Measurements from ENCODE around the gene DGKI. TPM values are rescaled to one million over a fixed set of nuclear protein-coding genes. Genes with fewer than 3 reads are reported as not detected.

The DGKI gene
- total RNA-seq, 1 donor from 2014 or later, result 5.5 TPM

- Mint-ChIP-seq H3K27ac (no peak overlapping the region), H3K27me3 (ENCODE audit: insufficient read depth, low read depth) (no peaks in the 10 kb centered on the region), H3K9me3 (peaks cover 20% of the 10 kb centered on the region), H3K4me3 (no peak overlapping the region), H3K36me3 (peaks cover 5% of the 10 kb centered on the region), H3K4me1 (peaks cover 8% of the 10 kb centered on the region)
- Histone ChIP-seq H3K27ac (no peak overlapping the region), H3K4me1 (peaks cover 7% of the 10 kb centered on the region), H2AFZ (replicated peaks) (no peak overlapping the region), H3K9ac (no peak overlapping the region), H3K4me2 (no peak overlapping the region), H3K9me3 (ENCODE audit: low read depth) (no peaks in the 10 kb centered on the region), H3K36me3 (no peaks in the 10 kb centered on the region), H3K4me3 (no peak overlapping the region), H4K20me1 (ENCODE audit: low read depth) (no peaks in the 10 kb centered on the region), H3K79me2 (ENCODE audit: low read depth) (no peaks in the 10 kb centered on the region), H3K27me3 (no peaks in the 10 kb centered on the region), H3F3A (ENCODE audit: low read depth) (no peaks in the 10 kb centered on the region)
- DNase-seq (ENCODE audit: low spot score), result no peak
- TF ChIP-seq EZH2phosphoT487 (IDR thresholded peaks at IDR 0.05), result no peak
- TF ChIP-seq CTCF (IDR thresholded peaks at IDR 0.05), result no peak
- TF ChIP-seq EZH2 (IDR thresholded peaks at IDR 0.05), result no peak
Measured at GRCh38 chr7:137443616-137444015, 403.2 kb downstream of the DGKI start.

DNA sequence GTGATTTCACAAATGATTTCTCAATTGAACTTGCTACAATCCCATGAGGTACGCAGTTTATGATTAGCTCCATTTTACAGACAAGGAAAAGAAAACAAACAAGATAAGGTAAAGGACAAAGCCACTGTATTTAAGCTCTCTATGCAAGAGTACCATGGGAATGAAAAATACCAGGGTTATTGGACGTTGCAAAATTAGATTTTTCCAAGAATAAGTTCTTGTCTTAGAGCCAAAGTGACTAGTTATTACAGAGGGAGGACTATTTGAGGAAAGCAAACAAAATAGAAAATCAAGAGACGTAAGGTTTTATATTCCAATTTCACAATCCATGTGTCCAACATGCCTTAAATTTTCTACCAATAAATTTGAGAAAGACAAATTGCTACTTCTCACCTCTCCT lies 405.3 kb downstream of the DGKI start:
- peaks cover 7% of the 10 kb centered on the region for H3K4me1 ChIP-seq
- no peaks in the 10 kb centered on the region for H3F3A ChIP-seq (ENCODE audit: low read depth)
- no peaks in the 10 kb centered on the region for H3K79me2 ChIP-seq (ENCODE audit: low read depth)
- no peak overlapping the region for H3K9ac ChIP-seq
- Mint-ChIP-seq H3K27me3 (ENCODE audit: insufficient read depth, low read depth) (no peaks in the 10 kb centered on the region), H3K4me1 (peaks cover 8% of the 10 kb centered on the region), H3K36me3 (peaks cover 5% of the 10 kb centered on the region), H3K4me3 (no peak overlapping the region), H3K9me3 (peaks cover 18% of the 10 kb centered on the region), H3K27ac (no peak overlapping the region)
- no peak overlapping the region for H3K4me2 ChIP-seq
- no peaks in the 10 kb centered on the region for H3K9me3 ChIP-seq (ENCODE audit: low read depth)
- H3K4me3 ChIP-seq, result no peak overlapping the region
- no peaks in the 10 kb centered on the region for H3K36me3 ChIP-seq
- H3K27ac ChIP-seq, result no peak overlapping the region
- H4K20me1 ChIP-seq (ENCODE audit: low read depth), result no peaks in the 10 kb centered on the region
- H3K27me3 ChIP-seq, result no peaks in the 10 kb centered on the region
- DNase-seq (ENCODE audit: low spot score), result no peak
- no peak overlapping the region for H2AFZ ChIP-seq (replicated peaks)
- TF ChIP-seq EZH2phosphoT487 (IDR thresholded peaks at IDR 0.05) (no peak), EZH2 (IDR thresholded peaks at IDR 0.05) (no peak), CTCF (IDR thresholded peaks at IDR 0.05) (no peak)

DNA sequence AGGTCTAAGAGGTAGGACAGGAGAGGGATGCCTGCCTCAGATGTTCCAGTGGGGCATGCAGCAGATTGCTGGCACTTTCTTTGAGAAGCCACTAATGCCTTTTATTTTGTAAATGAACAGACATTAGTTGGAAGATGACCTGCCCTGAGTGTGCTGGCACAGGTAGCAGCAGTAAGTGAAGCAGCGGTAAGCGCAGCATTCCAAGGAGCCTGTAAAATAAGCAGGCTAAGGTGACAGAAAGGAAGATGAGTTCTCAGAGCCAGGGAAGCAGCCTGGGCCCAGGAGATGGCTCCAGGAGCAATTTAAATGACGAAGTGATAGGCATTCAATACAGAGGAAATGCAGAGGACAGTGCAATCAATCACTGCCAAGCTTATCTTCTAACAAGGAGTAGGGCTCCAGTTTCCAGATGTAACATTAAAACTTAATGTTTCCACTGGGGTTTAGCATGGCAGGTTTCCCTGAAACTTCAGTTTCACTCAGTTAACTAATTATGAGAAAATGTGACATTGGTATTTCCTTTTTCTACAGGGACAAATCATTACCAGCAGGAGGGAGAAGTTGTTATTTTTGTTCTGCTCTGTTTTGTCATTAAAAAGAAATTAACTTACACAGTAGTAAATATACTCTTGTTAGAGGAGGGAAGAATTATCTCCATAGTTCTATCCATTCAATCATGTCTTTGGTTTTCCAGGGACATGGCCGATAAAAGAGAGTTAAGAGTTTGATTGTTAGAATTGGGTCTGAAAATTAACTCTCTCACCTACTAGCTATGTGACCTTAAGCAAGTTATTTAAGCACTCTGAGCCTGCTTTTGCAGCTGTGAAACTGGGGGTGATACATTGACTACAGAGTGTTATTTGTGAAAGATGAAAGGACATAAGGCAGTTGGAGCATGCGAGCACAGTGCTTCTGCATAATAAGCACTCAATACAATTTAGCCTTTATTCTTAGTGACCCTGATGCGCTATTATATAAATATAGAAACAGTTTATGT lies 406.6 kb downstream of the DGKI start:
- Histone ChIP-seq H3K36me3 (no peaks in the 10 kb centered on the region), H3K4me2 (no peak overlapping the region), H3K27me3 (no peaks in the 10 kb centered on the region), H4K20me1 (ENCODE audit: low read depth) (no peaks in the 10 kb centered on the region), H3F3A (ENCODE audit: low read depth) (peaks cover 2% of the 10 kb centered on the region), H3K27ac (no peak overlapping the region), H3K9me3 (ENCODE audit: low read depth) (no peaks in the 10 kb centered on the region), H3K9ac (no peak overlapping the region), H2AFZ (replicated peaks) (peak overlapping the region; percentile 75), H3K4me3 (no peak overlapping the region), H3K4me1 (peaks cover 11% of the 10 kb centered on the region), H3K79me2 (ENCODE audit: low read depth) (no peaks in the 10 kb centered on the region)
- peaks cover 18% of the 10 kb centered on the region for H3K9me3 Mint-ChIP-seq
- H3K4me3 Mint-ChIP-seq, result no peak overlapping the region
- H3K4me1 Mint-ChIP-seq, result peaks cover 11% of the 10 kb centered on the region
- H3K36me3 Mint-ChIP-seq, result peaks cover 5% of the 10 kb centered on the region
- H3K27me3 Mint-ChIP-seq (ENCODE audit: insufficient read depth, low read depth), result no peaks in the 10 kb centered on the region
- DNase-seq (ENCODE audit: low spot score), result no peak
- TF ChIP-seq EZH2 (IDR thresholded peaks at IDR 0.05), result no peak
- TF ChIP-seq EZH2phosphoT487 (IDR thresholded peaks at IDR 0.05), result no peak
- TF ChIP-seq CTCF (IDR thresholded peaks at IDR 0.05), result no peak
- peak overlapping the region; percentile 36 for H3K27ac Mint-ChIP-seq

Measured in neural progenitor cell (in vitro differentiated cells).